Lower leg skin (tissue), 3 donors: ENCODE data around the gene KLF7.

Experiments
- POLR2A ChIP-seq, 2 donors: fragments of 450-650 bp; IDR thresholded peaks; one replicate each; pipeline ENCODE4 v1.6.1; 2016 to 2017; ENCODE audit warnings: antibody characterized with exemption in 2 of 2, mild to moderate bottlenecking in 1 of 2, moderate library complexity in 1 of 2
- TF ChIP-seq, protein P1 (sequence below), 3 donors: fragments of 450-650 bp; IDR thresholded peaks; one replicate each; pipeline ENCODE4 v1.5.1; 2016; ENCODE audit warnings: antibody characterized with exemption in 3 of 3, mild to moderate bottlenecking in 3 of 3, moderate library complexity in 2 of 3

DNA sequence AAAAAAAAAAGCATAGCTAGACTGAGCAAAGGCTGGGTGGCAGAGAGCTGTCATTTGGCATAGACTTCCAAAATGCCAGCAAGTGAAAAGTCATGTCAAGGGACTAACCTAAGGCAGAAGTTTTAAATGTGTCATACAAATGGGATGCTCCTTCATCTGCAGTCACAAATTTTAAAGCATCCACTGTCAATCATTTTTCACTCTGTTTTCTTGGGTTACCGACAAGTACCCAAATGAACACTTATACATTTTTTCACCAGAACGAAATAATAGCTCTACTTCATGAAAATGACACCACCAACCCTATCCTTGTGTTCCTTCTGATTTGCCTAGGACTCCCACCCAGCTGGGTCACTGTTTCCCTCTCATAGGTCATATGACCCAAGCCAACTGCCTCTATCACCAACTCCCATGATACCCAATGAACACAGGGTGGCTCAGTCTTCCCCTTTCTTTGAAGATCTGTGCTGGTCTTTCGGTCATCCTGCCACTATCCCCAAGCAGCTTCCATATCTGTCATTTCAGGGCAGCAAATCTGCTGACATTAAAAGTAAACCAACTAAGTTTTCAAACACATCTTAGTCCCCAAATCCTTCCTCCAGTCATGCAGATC lies 21.5 kb downstream of the KLF7 start:
- TF ChIP-seq, protein P1, sequence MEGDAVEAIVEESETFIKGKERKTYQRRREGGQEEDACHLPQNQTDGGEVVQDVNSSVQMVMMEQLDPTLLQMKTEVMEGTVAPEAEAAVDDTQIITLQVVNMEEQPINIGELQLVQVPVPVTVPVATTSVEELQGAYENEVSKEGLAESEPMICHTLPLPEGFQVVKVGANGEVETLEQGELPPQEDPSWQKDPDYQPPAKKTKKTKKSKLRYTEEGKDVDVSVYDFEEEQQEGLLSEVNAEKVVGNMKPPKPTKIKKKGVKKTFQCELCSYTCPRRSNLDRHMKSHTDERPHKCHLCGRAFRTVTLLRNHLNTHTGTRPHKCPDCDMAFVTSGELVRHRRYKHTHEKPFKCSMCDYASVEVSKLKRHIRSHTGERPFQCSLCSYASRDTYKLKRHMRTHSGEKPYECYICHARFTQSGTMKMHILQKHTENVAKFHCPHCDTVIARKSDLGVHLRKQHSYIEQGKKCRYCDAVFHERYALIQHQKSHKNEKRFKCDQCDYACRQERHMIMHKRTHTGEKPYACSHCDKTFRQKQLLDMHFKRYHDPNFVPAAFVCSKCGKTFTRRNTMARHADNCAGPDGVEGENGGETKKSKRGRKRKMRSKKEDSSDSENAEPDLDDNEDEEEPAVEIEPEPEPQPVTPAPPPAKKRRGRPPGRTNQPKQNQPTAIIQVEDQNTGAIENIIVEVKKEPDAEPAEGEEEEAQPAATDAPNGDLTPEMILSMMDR (IDR thresholded peaks at IDR 0.05), result no peak
- TF ChIP-seq POLR2A (IDR thresholded peaks at IDR 0.05), result no peak
